ENCODE results near the gene RAPGEFL1.
"Not testable (repeated sequence)": the region's sequence is repeated elsewhere in the genome, so short reads cannot be mapped to it uniquely, and the experiment has no call there.

The RAPGEFL1 gene

DNA sequence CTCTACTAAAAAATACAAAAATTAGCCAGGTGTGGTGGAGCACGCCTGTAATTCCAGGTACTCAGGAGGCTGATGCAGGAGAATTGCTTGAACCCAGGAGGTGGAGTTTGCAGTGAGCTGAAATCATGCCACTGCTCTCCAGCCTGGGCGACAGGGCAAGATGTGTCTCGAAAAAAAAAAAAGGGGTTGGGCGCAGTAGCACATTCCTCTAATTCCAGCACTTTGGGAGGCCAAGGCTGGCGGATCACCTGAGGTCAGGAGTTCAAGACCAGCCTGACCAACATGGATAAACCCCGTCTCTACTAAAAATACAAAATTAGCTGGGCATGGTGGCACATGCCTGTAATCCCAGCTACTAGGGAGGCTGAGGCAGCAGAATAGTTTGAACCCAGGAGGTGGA, 36.6 kb downstream of the RAPGEFL1 start:
- not testable (repeated sequence) for FAIRE-seq

DNA sequence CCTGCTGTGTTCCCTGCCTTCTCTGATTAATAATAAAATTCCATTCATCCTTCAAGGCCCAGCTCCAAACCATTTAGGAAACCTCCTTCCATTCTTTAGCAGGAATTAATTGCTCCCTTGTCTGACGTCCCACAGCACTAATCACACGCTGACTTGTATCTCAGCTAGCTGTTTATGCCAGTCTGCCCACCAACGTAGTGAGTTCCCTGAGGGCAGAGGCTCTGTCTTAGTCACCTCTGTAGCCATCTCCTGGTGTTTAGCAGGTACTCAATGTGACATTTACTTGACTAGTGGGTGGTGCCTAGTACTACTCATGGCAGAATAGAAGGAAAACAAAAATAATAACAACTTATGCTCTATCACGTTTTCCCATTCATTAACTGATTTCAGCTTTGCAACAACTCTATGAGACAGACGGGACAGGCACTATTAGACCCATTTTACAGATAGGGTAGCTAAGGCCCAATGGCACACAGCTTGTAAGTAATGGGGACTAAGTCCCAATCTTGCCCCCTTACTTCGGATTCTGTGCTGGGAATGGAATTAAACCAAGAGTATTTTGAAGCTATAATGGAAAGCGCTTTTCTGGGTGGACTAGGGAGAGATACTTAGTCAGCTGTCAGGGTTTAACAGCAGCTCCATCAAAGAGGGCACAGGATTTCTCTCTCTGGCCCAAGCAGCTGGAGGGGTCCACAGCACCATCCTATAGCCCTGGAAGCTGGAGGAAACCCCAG, 40.9 kb downstream of the RAPGEFL1 start:
- no peak for FAIRE-seq

DNA sequence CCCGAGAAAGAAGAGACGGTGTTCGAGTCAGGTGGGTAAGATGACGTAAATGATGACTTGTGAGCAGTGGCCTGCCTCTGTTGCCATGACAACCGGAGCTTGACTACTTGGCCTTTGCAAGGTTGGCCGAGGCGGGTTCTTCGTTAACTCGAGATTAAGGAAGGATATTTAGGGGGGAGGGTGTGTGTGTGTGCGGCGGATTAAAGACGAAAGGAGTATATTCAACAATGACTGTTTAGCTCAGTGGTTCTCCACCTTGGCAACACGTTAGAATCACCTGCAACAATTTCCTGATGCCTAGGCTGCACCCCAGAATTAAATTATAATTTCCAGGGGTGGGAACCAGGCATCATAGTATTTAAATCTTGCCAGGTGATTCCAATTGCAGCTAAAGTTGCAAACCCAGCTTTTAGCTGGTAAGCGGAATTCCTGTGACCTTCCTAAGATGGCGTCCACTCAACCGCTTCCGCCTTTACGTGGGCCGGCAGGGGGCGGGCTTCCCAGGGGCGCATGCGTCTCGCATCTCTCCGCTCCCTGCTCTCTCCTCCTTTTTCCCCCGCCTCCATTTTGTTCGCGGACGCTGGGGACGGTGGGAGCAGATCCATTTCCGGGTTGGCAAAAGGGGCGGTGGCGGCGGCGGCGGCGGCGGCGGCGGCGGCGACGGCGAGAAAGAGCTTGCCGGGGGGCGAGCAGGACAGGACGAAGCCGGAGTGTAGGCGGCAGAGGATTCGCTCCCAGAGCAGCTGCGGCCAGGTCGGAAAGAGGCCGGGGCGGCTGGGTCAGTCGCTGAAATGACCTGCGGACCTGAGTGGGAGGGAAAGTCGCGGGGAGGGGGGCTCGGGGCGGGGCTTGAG, 41.7 kb downstream of the RAPGEFL1 start, which contains the start of gene WIPF2:
TSS of gene WIPF2 (plus strand) at position 565 of the 854 bp plus-strand sequence. CDS start 37,156 bp downstream, outside the sequence.
- peak; percentile 54 for FAIRE-seq

- no peak for FAIRE-seq
Measured at GRCh38 chr17:40219594-40220338, 42.5 kb downstream of the RAPGEFL1 start.

DNA sequence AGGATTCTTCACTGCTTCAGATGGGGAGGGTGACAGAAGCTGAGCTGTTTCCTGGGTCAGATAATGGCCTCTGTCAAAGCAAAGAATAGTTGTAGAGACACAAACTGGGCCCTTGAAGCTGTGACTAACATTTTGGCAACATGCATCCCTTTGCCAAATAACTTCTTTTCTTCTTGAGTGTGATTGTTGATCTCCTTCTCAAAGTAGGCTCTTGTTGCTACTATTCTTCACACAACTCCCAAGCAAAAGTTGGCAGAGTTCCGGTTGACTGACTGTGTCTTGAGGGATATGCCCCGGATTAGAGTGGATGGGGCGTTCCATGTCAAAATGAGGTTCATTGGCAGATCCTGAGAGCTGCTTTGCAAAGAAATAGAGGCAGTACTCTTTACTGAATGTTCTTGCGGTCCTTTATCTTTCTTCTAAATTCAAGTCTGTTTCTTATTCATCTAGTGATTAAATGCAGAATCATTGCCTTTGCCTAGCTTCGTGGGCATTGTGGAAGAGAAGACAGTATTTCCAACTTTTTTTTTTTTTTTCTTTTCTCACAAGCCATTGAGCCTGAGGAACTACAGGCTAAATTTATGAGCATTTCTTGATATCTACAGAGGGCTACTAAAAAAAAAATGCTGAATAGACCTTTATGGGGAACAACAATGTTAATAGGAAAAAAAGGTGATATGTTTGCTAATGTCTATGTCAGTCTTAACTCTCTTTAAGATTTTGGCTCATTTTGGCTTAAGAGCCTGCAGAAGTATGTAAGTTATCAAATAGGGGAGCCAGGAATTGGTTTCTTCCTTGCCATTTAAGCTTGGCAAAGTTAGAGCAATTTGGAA, 47.7 kb downstream of the RAPGEFL1 start:
- no peak for FAIRE-seq

- not testable (repeated sequence) for FAIRE-seq
Measured at GRCh38 chr17:40229146-40229545, 51.9 kb downstream of the RAPGEFL1 start.

DNA sequence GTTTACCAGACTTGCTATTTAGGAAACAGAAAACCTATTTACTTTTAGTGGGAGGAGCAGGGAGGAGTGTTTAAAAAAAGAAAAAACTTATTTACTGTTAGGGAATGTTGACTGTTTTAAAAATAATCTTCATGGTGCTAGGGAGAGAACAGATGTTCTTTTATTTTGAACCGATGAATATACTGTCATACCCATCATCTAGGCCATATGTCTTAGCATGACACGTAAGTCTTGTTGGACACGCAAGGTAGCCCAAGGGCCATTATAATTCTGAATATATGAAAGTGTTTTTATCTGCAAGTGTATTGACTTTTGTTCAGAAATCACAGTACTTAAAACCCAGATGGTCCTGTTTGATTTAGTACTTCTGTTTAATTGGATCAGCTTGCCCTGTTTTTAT, 53.4 kb downstream of the RAPGEFL1 start:
- FAIRE-seq, result no peak

DNA sequence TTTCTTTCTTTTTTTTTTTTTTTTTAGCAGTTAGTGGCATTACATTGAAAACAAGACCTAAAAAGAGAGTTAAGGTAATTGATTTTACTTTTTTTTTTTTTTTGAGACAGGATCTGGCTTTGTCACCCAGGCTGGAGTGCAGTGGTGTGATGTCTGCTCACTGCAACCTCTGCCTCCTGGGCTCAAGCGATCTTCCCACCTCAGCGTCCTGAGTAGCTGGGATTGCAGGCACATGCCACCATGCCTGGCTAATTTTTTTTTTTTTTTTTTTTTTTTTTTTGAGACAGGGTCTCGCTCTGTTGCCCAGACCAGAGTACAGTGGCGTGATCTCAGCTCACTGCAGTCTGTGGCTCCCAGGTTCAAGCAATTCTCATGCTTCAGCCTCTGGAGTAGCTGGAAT, 54.7 kb downstream of the RAPGEFL1 start:
- FAIRE-seq, result not testable (repeated sequence)

DNA sequence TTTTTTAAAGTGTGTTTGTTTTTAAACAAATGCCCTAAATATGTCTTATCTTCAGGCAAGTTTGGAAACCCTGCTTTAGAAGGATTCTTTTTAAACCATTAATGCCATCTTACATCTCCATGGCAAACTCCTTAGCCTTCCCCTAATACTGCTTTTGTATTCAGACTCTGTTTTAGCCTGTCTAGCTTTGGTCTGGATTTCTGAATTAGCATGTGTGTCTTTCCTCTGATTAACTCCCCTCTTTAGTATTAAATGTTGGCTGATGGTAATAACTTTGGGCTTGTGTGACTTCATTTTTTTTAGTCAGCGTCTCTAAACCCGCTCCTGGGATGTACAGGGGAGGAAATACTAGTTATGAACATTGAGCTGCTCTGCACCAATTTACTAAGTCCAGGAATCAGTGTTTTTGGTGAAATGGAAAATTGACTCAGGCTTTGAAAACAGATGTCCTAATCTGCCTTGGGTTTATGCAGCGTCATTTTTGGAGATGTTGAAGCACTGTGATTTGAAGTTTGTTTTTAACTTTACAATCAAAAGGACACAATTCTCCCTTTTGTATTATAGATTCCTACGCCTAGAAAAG, 64.1 kb downstream of the RAPGEFL1 start:
- no peak for FAIRE-seq

DNA sequence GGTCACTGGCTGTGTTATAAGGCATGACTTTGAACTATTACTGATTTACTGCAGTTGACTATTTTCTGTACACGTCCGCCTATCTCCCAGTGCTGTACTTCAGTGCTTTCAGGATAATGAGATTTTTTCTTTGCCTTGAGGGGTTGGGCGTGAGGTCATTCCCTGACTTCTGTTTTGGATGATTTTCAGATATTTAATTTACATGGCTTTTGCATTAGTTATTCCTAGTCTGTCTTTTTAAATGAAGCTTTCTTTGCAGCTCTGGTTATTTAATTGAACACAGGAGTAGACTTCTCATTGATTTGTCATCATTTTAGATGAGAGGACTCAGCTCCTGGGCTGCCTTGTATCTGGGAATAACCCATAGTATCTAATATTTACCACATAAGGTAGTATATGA, 65.5 kb downstream of the RAPGEFL1 start:
- no peak for FAIRE-seq

GRCh38 chr17:40243761-40244160, 66.5 kb downstream of the RAPGEFL1 start:
- FAIRE-seq, result no peak

DNA sequence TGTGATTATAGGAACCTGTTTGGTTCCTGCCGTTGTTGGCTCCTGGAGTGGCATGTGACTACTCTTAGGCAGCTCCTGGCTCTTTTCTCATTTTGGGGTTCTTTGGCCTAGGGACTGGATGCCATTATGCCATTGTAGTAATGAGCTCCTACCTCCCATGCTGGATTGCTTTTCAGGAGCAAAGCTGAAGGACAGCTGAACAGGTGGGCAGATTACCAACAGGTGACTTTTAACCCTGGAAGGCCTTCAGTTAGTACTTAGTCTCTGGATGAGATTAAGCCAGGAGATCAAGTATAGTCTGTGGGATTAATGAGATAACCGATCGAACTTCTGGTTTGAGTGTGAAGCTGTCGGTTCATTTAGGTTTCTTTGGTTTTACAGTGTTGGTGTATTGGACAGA, 67.0 kb downstream of the RAPGEFL1 start:
- no peak for FAIRE-seq

Data from A204.1 (cell line).